ENCODE measurements around the gene NDUFAF8.

NDUFAF8 gene

DNA sequence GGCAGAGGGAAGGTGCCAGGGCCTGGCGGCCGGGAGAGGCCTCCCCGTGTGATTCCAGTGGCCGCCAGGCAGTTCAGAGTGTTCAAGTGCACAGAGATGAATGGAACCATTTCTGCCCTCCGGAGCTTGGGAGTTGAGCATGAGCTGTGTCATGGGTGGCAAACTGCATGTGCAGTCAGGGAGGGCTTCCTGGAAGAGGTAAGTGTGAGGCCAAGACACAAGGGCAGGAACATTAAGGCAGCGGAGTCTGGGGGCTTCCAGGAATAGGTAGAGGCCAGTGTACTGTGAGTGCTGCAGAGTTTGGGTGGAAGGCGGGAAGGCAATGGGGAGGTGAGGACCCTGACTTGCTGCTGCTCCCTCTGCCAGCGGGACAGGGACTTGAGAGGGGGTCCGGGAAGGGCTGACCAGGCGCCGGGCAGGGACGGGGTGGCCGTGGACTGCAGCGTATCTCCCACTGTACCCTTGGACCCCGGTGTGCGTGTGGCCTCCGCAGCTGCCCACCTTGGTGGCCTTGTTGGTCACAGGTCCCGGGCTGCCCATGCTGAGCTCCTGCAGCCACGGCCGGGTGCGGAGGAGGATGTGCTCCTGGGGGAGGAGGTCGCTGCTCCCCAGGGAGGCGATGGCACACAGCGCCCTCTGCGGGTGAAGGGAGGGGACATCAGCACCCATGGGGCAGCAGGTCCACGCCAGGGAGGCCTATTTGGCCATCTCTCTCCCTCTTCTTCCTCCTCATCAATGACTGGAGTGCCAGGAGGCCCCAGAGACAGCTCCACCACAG, 8.9 kb upstream of the NDUFAF8 start:
- Histone ChIP-seq H3K4me3 (ENCODE audit: low read depth in 1 of 2, low read length in 2 of 2) (no peak overlapping the region), H3K27ac (ENCODE audit: low read depth, low read length) (no peak overlapping the region), H3K9me3 (ENCODE audit: low read length) (no peaks in the 10 kb centered on the region), H3K4me1 (ENCODE audit: insufficient read depth, low read length) (no peaks in the 10 kb centered on the region), H3K36me3 (ENCODE audit: insufficient read depth, low read length) (peaks cover 13% of the 10 kb centered on the region), H3K9ac (ENCODE audit: low read length) (no peak overlapping the region), H3K27me3 (ENCODE audit: control insufficient read depth in 1 of 2, insufficient read depth in 2 of 2, low read length in 2 of 2) (no peaks in the 10 kb centered on the region)

- no peak overlapping the region for H3K27ac ChIP-seq (ENCODE audit: low read depth, low read length)
- no peak overlapping the region for H3K9ac ChIP-seq (ENCODE audit: low read length)
- no peaks in the 10 kb centered on the region for H3K27me3 ChIP-seq (ENCODE audit: control insufficient read depth in 1 of 2, insufficient read depth in 2 of 2, low read length in 2 of 2)
- peaks cover 13% of the 10 kb centered on the region for H3K36me3 ChIP-seq (ENCODE audit: insufficient read depth, low read length)
- H3K4me1 ChIP-seq (ENCODE audit: insufficient read depth, low read length) = no peaks in the 10 kb centered on the region
- H3K9me3 ChIP-seq (ENCODE audit: low read length) = no peaks in the 10 kb centered on the region
- H3K4me3 ChIP-seq (ENCODE audit: low read depth in 1 of 2, low read length in 2 of 2) = no peak overlapping the region
Observed at GRCh38 chr17:81231121-81231645, 7.9 kb upstream of the NDUFAF8 start.

DNA sequence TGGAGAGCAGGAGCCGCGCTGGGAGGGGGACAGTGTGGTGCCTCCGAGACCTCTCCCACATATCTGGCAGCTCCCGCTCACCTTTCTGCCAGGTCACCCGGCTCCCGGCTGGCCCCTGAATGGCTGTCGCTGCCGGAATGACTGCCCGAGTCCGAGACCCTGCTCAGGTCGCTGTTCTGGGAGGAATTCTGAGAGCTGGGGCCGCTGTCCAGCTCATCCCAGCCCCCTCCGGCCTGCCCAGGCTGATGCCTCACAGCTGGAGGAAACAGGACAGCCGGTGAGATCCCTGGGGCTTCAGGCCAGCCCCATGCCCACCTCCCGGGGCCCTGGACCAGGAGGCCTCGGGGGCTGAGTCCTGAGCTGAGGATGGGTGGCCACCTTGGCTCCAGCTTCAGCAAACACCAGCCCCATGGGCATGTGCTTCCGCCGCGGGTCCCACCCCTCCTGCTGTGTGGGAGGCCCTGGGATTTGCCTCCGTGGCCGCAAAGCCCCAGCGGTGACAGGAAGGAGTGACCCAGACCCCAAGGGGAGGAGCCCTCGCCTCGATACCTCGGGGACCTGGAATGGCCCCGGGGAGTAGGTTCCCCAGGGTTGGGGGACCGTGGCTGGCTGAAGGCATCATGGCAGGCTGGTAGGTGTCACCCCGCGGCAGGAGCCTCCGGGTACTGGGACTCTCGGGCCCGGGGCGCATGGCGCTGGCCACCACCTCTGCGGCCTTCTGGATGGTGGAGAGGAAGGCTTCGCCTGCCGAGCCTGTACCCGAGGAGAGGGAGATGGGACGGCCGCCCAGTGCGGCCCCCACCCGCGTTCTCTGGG, 7.1 kb upstream of the NDUFAF8 start:
- no peaks in the 10 kb centered on the region for H3K9me3 ChIP-seq (ENCODE audit: low read length)
- H3K36me3 ChIP-seq (ENCODE audit: insufficient read depth, low read length) = peaks cover 13% of the 10 kb centered on the region
- H3K27me3 ChIP-seq (ENCODE audit: control insufficient read depth in 1 of 2, insufficient read depth in 2 of 2, low read length in 2 of 2) = no peaks in the 10 kb centered on the region
- H3K9ac ChIP-seq (ENCODE audit: low read length) = no peak overlapping the region
- H3K4me3 ChIP-seq (ENCODE audit: low read depth in 1 of 2, low read length in 2 of 2) = no peak overlapping the region
- H3K4me1 ChIP-seq (ENCODE audit: insufficient read depth, low read length) = peaks cover 3% of the 10 kb centered on the region
- no peak overlapping the region for H3K27ac ChIP-seq (ENCODE audit: low read depth, low read length)

GRCh38 chr17:81232616-81233241, 6.4 kb upstream of the NDUFAF8 start:
- no peak overlapping the region for H3K9ac ChIP-seq (ENCODE audit: low read length)
- peaks cover 10% of the 10 kb centered on the region for H3K4me1 ChIP-seq (ENCODE audit: insufficient read depth, low read length)
- H3K27me3 ChIP-seq (ENCODE audit: control insufficient read depth in 1 of 2, insufficient read depth in 2 of 2, low read length in 2 of 2) = no peaks in the 10 kb centered on the region
- no peak overlapping the region for H3K27ac ChIP-seq (ENCODE audit: low read depth, low read length)
- peaks cover 13% of the 10 kb centered on the region for H3K36me3 ChIP-seq (ENCODE audit: insufficient read depth, low read length)
- no peaks in the 10 kb centered on the region for H3K9me3 ChIP-seq (ENCODE audit: low read length)
- no peak overlapping the region for H3K4me3 ChIP-seq (ENCODE audit: low read depth in 1 of 2, low read length in 2 of 2)

GRCh38 chr17:81233316-81233715, 5.8 kb upstream of the NDUFAF8 start:
- Histone ChIP-seq H3K9ac (ENCODE audit: low read length) (no peak overlapping the region), H3K4me1 (ENCODE audit: insufficient read depth, low read length) (peaks cover 16% of the 10 kb centered on the region), H3K4me3 (ENCODE audit: low read depth in 1 of 2, low read length in 2 of 2) (no peak overlapping the region), H3K27ac (ENCODE audit: low read depth, low read length) (no peak overlapping the region), H3K36me3 (ENCODE audit: insufficient read depth, low read length) (peaks cover 13% of the 10 kb centered on the region), H3K9me3 (ENCODE audit: low read length) (no peaks in the 10 kb centered on the region), H3K27me3 (ENCODE audit: control insufficient read depth in 1 of 2, insufficient read depth in 2 of 2, low read length in 2 of 2) (no peaks in the 10 kb centered on the region)

- H3K9ac ChIP-seq (ENCODE audit: low read length) = no peak overlapping the region
- no peak overlapping the region for H3K27ac ChIP-seq (ENCODE audit: low read depth, low read length)
- peaks cover 13% of the 10 kb centered on the region for H3K36me3 ChIP-seq (ENCODE audit: insufficient read depth, low read length)
- H3K4me3 ChIP-seq (ENCODE audit: low read depth in 1 of 2, low read length in 2 of 2) = no peak overlapping the region
- H3K27me3 ChIP-seq (ENCODE audit: control insufficient read depth in 1 of 2, insufficient read depth in 2 of 2, low read length in 2 of 2) = no peaks in the 10 kb centered on the region
- peaks cover 17% of the 10 kb centered on the region for H3K4me1 ChIP-seq (ENCODE audit: insufficient read depth, low read length)
- H3K9me3 ChIP-seq (ENCODE audit: low read length) = no peaks in the 10 kb centered on the region
Observed at GRCh38 chr17:81233811-81234505, 5.2 kb upstream of the NDUFAF8 start.

DNA sequence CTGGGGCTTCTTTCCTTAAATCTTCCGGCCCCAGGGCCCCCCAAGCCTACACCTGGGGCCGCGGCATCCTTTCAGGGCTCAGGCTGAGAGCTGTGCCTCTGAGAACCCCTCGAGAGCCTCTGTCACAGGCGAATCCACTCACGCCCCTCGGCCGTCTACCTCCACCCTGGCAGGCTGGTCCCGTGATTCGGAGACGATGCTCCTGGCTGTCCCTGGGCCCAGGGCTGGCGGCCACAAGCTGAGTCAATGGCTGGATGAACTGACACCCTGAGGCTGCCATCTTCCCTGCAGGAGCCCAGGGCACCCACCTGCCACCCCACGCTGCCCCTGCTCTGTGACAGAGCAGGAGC, 4.6 kb upstream of the NDUFAF8 start:
- H3K9ac ChIP-seq (ENCODE audit: low read length) = no peak overlapping the region
- H3K27ac ChIP-seq (ENCODE audit: low read depth, low read length) = no peak overlapping the region
- H3K4me3 ChIP-seq (ENCODE audit: low read depth in 1 of 2, low read length in 2 of 2) = no peak overlapping the region
- no peaks in the 10 kb centered on the region for H3K9me3 ChIP-seq (ENCODE audit: low read length)
- H3K27me3 ChIP-seq (ENCODE audit: control insufficient read depth in 1 of 2, insufficient read depth in 2 of 2, low read length in 2 of 2) = no peaks in the 10 kb centered on the region
- peaks cover 12% of the 10 kb centered on the region for H3K36me3 ChIP-seq (ENCODE audit: insufficient read depth, low read length)
- peaks cover 17% of the 10 kb centered on the region for H3K4me1 ChIP-seq (ENCODE audit: insufficient read depth, low read length)

DNA sequence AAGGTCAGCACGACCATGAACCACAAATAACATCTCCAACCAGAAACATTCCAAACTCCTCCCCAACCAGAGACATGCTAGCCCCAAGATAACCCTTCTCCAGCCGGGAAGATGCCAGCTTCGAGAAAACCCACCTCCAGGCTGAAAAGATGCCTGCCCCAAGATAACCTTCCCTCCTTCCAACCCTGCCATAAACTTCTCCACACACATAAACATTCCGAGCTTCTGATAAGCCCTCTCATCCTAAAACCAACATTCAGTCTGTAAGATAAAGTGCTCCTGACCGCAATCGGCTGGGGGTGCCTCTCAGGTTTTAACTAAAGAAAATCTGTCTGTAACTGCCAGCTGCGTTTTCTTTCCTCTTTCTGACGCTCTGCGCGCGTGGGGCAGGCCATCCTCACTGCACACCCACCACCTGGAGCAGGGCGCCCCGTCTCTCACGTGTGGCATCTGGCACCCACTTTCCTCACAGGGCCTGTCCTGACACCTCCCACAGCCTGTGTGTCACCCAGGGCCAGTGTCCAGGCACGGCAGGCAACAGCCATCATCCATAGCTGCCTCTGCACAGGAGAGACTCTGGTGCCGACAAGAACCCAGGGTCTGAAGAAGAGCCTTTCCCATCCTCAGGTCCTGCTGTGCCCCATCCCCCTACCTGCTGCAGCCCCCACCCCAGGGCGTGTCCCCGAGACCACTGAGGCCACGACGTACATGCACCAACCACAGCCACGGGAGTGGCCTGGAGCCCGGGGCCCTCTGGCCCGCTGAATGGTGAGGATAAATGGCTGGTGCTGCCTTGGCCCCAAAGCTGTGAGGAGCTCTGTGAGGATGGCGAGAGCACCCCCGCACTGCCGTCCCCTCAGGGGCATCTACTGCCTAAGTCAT, 3.9 kb upstream of the NDUFAF8 start:
- Histone ChIP-seq H3K27ac (ENCODE audit: low read depth, low read length) (no peak overlapping the region), H3K9me3 (ENCODE audit: low read length) (no peaks in the 10 kb centered on the region), H3K9ac (ENCODE audit: low read length) (no peak overlapping the region), H3K27me3 (ENCODE audit: control insufficient read depth in 1 of 2, insufficient read depth in 2 of 2, low read length in 2 of 2) (no peaks in the 10 kb centered on the region), H3K4me1 (ENCODE audit: insufficient read depth, low read length) (peaks cover 22% of the 10 kb centered on the region), H3K36me3 (ENCODE audit: insufficient read depth, low read length) (peaks cover 5% of the 10 kb centered on the region), H3K4me3 (ENCODE audit: low read depth in 1 of 2, low read length in 2 of 2) (no peak overlapping the region)

GRCh38 chr17:81235822-81236740, 3.0 kb upstream of the NDUFAF8 start:
- H3K4me1 ChIP-seq (ENCODE audit: insufficient read depth, low read length) = peaks cover 31% of the 10 kb centered on the region
- H3K27ac ChIP-seq (ENCODE audit: low read depth, low read length) = no peak overlapping the region
- no peak overlapping the region for H3K9ac ChIP-seq (ENCODE audit: low read length)
- H3K27me3 ChIP-seq (ENCODE audit: control insufficient read depth in 1 of 2, insufficient read depth in 2 of 2, low read length in 2 of 2) = no peaks in the 10 kb centered on the region
- no peaks in the 10 kb centered on the region for H3K9me3 ChIP-seq (ENCODE audit: low read length)
- H3K4me3 ChIP-seq (ENCODE audit: low read depth in 1 of 2, low read length in 2 of 2) = no peak overlapping the region
- H3K36me3 ChIP-seq (ENCODE audit: insufficient read depth, low read length) = peaks cover 2% of the 10 kb centered on the region

- H3K36me3 ChIP-seq (ENCODE audit: insufficient read depth, low read length) = no peaks in the 10 kb centered on the region
- H3K27ac ChIP-seq (ENCODE audit: low read depth, low read length) = no peak overlapping the region
- H3K4me3 ChIP-seq (ENCODE audit: low read depth in 1 of 2, low read length in 2 of 2) = no peak overlapping the region
- no peak overlapping the region for H3K9ac ChIP-seq (ENCODE audit: low read length)
- no peaks in the 10 kb centered on the region for H3K27me3 ChIP-seq (ENCODE audit: control insufficient read depth in 1 of 2, insufficient read depth in 2 of 2, low read length in 2 of 2)
- no peaks in the 10 kb centered on the region for H3K9me3 ChIP-seq (ENCODE audit: low read length)
- H3K4me1 ChIP-seq (ENCODE audit: insufficient read depth, low read length) = peaks cover 31% of the 10 kb centered on the region
Observed at GRCh38 chr17:81236784-81237183, 2.3 kb upstream of the NDUFAF8 start.

Data from muscle layer of colon (tissue), 2 donors.